Esophagus muscularis mucosa (tissue), 4 donors: ENCODE measurements around the gene TPCN1. TPM values are rescaled to one million over a fixed set of nuclear protein-coding genes. Genes with fewer than 3 reads are reported as not detected.
A peak's percentile ranks its signal among the peaks of the same experiment; 100 is the strongest.

ENCODE experiments used
- DNase-seq: peaks from one replicate; pipeline ENCODE4 v3.0.0-alpha.2; 2017; ENCODE audit errors: extremely low spot score
- H3K27ac ChIP-seq, 4 donors: fragments of 200-600 bp; sonication (generic); replicated peaks in 1 of 4; 1 replicate in 3 of 4; 2 replicates in 1 of 4; pipeline ENCODE4 v1.5.1; 2016 to 2019; ENCODE audit warnings: mild to moderate bottlenecking in 1 of 4
- H3K27me3 ChIP-seq, 4 donors: fragments of 200-600 bp; sonication (generic); one replicate each; pipeline versions ENCODE4 v1.5.1 to v1.6.0; 2016 to 2019
- H3K36me3 ChIP-seq, 4 donors: fragments of 200-600 bp; sonication (generic); one replicate each; pipeline ENCODE4 v1.5.1; 2016 to 2019
- H3K4me1 ChIP-seq, 4 donors: fragments of 200-600 bp; sonication (generic); one replicate each; pipeline ENCODE4 v1.5.1; 2016 to 2019
- H3K4me3 ChIP-seq, 4 donors: fragments of 200-600 bp; sonication (generic); 1 replicate in 2 of 4; 2 replicates in 2 of 4; pipeline ENCODE4 v1.5.1; 2016 to 2019; ENCODE audit warnings: mild to moderate bottlenecking in 4 of 4, moderate library complexity in 1 of 4
- H3K9me3 ChIP-seq, 4 donors: fragments of 200-600 bp; sonication (generic); 1 replicate in 3 of 4; 2 replicates in 1 of 4; pipeline ENCODE4 v1.5.1; 2016 to 2019
- CTCF ChIP-seq, 3 experiments: fragments of 200-600 bp in 2 of 3; fragments of 450-650 bp in 1 of 3; sonication (generic) in 2 of 3; IDR thresholded peaks; one replicate each; pipeline ENCODE4 v1.5.1; 2017 to 2019; ENCODE audit warnings: antibody characterized with exemption in 3 of 3, mild to moderate bottlenecking in 2 of 3, moderate library complexity in 1 of 3
- EP300 ChIP-seq: sonication (generic); formaldehyde crosslinking; IDR thresholded peaks from one replicate; pipeline ENCODE4 v1.6.1; 2017; ENCODE audit warnings: antibody characterized with exemption
- POLR2A ChIP-seq: fragments of 450-650 bp; IDR thresholded peaks from one replicate; pipeline ENCODE4 v1.6.1; 2017; ENCODE audit warnings: antibody characterized with exemption, moderate library complexity, mild to moderate bottlenecking, low read depth
- POLR2AphosphoS5 ChIP-seq, 2 donors: sonication (generic); formaldehyde crosslinking; IDR thresholded peaks; one replicate each; pipeline ENCODE4 v1.6.1; 2017; ENCODE audit warnings: antibody characterized with exemption in 2 of 2
- WGBS: methylation state at CpG from one replicate; pipeline ENCODE4 v1.1.5; 2018; 5-methylcytosine and 5-hydroxymethylcytosine counted together
- intact Hi-C: fragments of 100-400 bp; cut with DNase I; formaldehyde crosslinking; loops from one replicate; pipeline ENCODE4 v1.15.1; 2023
- total RNA-seq, 4 donors: library from RNA; depleted of rRNA; stranded (reverse); fragments of >200 nt; gene quantifications; one replicate each; pipeline versions ENCODE4 v1.1.0 to v1.2.1, GENCODE V29; 2016

Gene TPCN1
- total RNA-seq, 4 donors from 2014 or later, result 31.1 to 54.0 (median 34.5) TPM

DNA sequence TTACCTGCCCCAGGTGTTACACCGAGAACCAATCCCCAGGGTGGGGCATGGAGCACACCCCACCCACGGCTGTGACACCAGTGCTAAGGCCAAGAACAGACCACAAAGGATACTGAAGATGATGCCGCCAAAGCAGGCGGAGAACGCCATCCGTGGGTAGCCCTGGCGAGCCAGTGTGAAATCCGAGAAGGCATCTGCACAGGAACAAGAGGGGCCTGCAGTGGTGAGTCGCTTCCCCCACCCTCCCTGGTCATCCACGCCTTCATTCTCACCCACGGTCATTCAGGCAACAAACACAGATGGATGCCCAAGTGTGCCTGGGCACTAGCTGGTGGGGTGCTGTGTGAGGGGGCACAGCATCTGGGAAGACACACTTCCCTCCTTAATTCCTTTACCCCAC lies 85.1 kb downstream of the TPCN1 start:
- Histone ChIP-seq H3K4me1 (no peaks in the 10 kb centered on the region), H3K27ac (no peak overlapping the region), H3K4me3 (no peak overlapping the region), H3K36me3 (peaks cover 18 to 98% (median 81%) of the 10 kb centered on the region in 4 donors), H3K9me3 (no peaks in the 10 kb centered on the region), H3K27me3 (no peaks in the 10 kb centered on the region)
- no peak for TF ChIP-seq CTCF (IDR thresholded peaks at IDR 0.05)
- TF ChIP-seq POLR2AphosphoS5 (IDR thresholded peaks at IDR 0.05), result no peak
- intact Hi-C loops, result no loop called here
- no peak for DNase-seq
- 88% methylated on average over 11 of the region's 11 CpGs for WGBS

GRCh38 chr12:113310489-113310888 lies 89.2 kb downstream of the TPCN1 start:
- Histone ChIP-seq H3K4me3 (no peak overlapping the region), H3K27me3 (no peaks in the 10 kb centered on the region), H3K9me3 (no peaks in the 10 kb centered on the region), H3K27ac (no peak overlapping the region), H3K4me1 (peaks cover 0 to 11% (median 5%) of the 10 kb centered on the region in 4 donors), H3K36me3 (peaks cover 14 to 97% (median 82%) of the 10 kb centered on the region in 4 donors)
- intact Hi-C loops, result loop anchor here (10.0 kb wide), 2 partner anchors 114 to 604 kb away; partner anchors contain the start of gene SDSL
- WGBS, result 100% methylated on average over 1 of the region's 1 CpG
- TF ChIP-seq POLR2AphosphoS5 (IDR thresholded peaks at IDR 0.05) (no peak), CTCF (IDR thresholded peaks at IDR 0.05) (no peak), EP300 (no peak), POLR2A (no peak)
- DNase-seq, result no peak

DNA sequence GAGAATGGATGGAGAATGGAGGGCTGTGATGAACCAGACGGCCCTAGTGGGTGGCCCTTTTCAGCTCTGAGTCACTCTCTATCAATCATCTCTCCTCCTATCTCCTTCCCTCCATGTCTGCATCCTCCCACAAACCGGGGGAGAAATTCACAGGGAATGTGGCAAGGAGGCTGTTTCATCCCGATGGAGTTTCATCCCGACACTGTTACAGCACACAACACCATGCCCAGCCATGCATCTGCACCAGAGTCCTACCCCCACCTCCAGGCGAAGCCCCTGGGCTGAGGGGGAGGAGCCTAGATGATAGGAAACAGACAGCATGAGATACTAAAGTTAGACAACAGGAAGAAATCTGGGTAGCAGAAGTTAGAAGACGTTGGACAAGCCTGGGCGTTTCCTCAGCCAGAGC lies 92.9 kb downstream of the TPCN1 start:
- Histone ChIP-seq H3K4me1 (peaks cover 0 to 11% (median 5%) of the 10 kb centered on the region in 4 donors), H3K4me3 (no peak overlapping the region), H3K36me3 (peaks cover 22 to 98% (median 80%) of the 10 kb centered on the region in 4 donors), H3K27ac (peak overlapping the region in 1 of 4 donors; percentile 45), H3K27me3 (no peaks in the 10 kb centered on the region), H3K9me3 (no peaks in the 10 kb centered on the region)
- 74% methylated on average over 7 of the region's 7 CpGs for WGBS
- no peak for DNase-seq
- intact Hi-C loops, result loop anchor here (10.0 kb wide), 2 partner anchors 111 to 601 kb away; partner anchors contain the start of gene SDSL
- no peak for TF ChIP-seq POLR2AphosphoS5 (IDR thresholded peaks at IDR 0.05)

- no peaks in the 10 kb centered on the region for H3K27me3 ChIP-seq
- WGBS, result 75% methylated on average over 8 of the region's 9 CpGs
- H3K4me3 ChIP-seq, result no peak overlapping the region
- no peak for DNase-seq
- peak overlapping the region in 1 of 4 donors; percentile 49 for H3K27ac ChIP-seq
- peaks cover 23 to 98% (median 82%) of the 10 kb centered on the region in 4 donors for H3K36me3 ChIP-seq
- no peak for TF ChIP-seq POLR2AphosphoS5 (IDR thresholded peaks at IDR 0.05)
- TF ChIP-seq CTCF (IDR thresholded peaks at IDR 0.05), result no peak
- no peak for TF ChIP-seq EP300
- TF ChIP-seq POLR2A, result no peak
- peaks cover 0 to 11% (median 5%) of the 10 kb centered on the region in 4 donors for H3K4me1 ChIP-seq
- no peaks in the 10 kb centered on the region for H3K9me3 ChIP-seq
- intact Hi-C loops, result loop anchor here (10.0 kb wide), 2 partner anchors 109 to 599 kb away; partner anchors contain the start of gene SDSL
These were observed 94.1 kb downstream of the TPCN1 start for GRCh38 chr12:113315358-113315757.

DNA sequence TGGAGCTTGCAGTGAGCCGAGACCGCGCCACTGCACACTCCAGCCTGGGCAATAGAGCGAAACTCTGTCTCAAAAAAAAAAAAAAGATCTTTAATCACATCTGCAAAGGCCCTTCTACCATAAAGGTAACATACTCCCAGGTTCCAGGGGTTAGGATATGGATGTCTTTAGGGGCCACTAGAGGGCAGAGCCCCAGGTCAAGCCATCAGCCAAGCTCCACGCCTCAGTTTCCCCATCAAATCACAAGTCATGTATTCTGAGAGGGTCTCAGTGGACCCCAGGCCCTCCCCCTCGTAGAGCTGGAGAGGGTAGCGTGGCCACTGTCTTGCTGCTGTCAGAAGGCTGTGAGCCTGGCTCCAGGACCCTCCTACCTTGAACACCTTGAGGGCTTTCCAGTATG lies 94.9 kb downstream of the TPCN1 start:
- DNase-seq, result no peak
- Histone ChIP-seq H3K27me3 (no peaks in the 10 kb centered on the region), H3K27ac (no peak overlapping the region), H3K4me3 (no peak overlapping the region), H3K4me1 (peaks cover 0 to 11% (median 5%) of the 10 kb centered on the region in 4 donors), H3K36me3 (peaks cover 27 to 98% (median 85%) of the 10 kb centered on the region in 4 donors), H3K9me3 (no peaks in the 10 kb centered on the region)
- 92% methylated on average over 5 of the region's 7 CpGs for WGBS
- TF ChIP-seq EP300 (no peak), POLR2AphosphoS5 (IDR thresholded peaks at IDR 0.05) (no peak), POLR2A (no peak), CTCF (IDR thresholded peaks at IDR 0.05) (no peak)
- intact Hi-C loops, result loop anchor here (10.0 kb wide), 2 partner anchors 109 to 599 kb away; partner anchors contain the start of gene SDSL
